Stimulated activated CD8-positive, alpha-beta memory T cell treated with anti-CD3 and anti-CD28 coated beads, Interleukin-4, amount 100 ng/mL, for 48 hours (primary cell): Measurements from ENCODE around the gene COG5.

ENCODE experiments used
- DNase-seq: peaks from one replicate; pipeline ENCODE4 v3.0.0-alpha.2; 2020

COG5 gene

GRCh38 chr7:107387573-107388219 is 176.0 kb downstream of the COG5 start:
- DNase-seq = no peak

- no peak for DNase-seq
These were observed 176.6 kb downstream of the COG5 start for GRCh38 chr7:107387128-107387527.

GRCh38 chr7:107386548-107387102 is 177.1 kb downstream of the COG5 start:
- no peak for DNase-seq

GRCh38 chr7:107384025-107384424 is 179.7 kb downstream of the COG5 start:
- DNase-seq = no peak

GRCh38 chr7:107383203-107383602 is 180.5 kb downstream of the COG5 start:
- DNase-seq = no peak

GRCh38 chr7:107381453-107381852 is 182.3 kb downstream of the COG5 start:
- DNase-seq = no peak

GRCh38 chr7:107373354-107373753 is 190.4 kb downstream of the COG5 start:
- no peak for DNase-seq

GRCh38 chr7:107372298-107372697 is 191.4 kb downstream of the COG5 start:
- DNase-seq = no peak

- no peak for DNase-seq
These were observed 192.9 kb downstream of the COG5 start for GRCh38 chr7:107370816-107371215.

- no peak for DNase-seq
These were observed 198.9 kb downstream of the COG5 start for GRCh38 chr7:107364787-107365186.

- DNase-seq = no peak
These were observed 204.0 kb downstream of the COG5 start for GRCh38 chr7:107359520-107360316.

- no peak for DNase-seq
These were observed 208.1 kb downstream of the COG5 start for GRCh38 chr7:107355616-107356015.

GRCh38 chr7:107354640-107355039 is 209.1 kb downstream of the COG5 start:
- no peak for DNase-seq

- DNase-seq = no peak
These were observed 210.0 kb downstream of the COG5 start for GRCh38 chr7:107353701-107354100.

GRCh38 chr7:107345898-107346297 is 217.8 kb downstream of the COG5 start:
- DNase-seq = no peak

GRCh38 chr7:107344799-107345198 is 218.9 kb downstream of the COG5 start:
- DNase-seq = no peak

- DNase-seq = no peak
These were observed 219.4 kb downstream of the COG5 start for GRCh38 chr7:107344286-107344685.

GRCh38 chr7:107338080-107338479 is 225.6 kb downstream of the COG5 start:
- no peak for DNase-seq

- no peak for DNase-seq
These were observed 231.0 kb downstream of the COG5 start for GRCh38 chr7:107332488-107333269.

- DNase-seq = no peak
These were observed 233.2 kb downstream of the COG5 start for GRCh38 chr7:107330478-107330877.

GRCh38 chr7:107327986-107328569 is 235.6 kb downstream of the COG5 start:
- DNase-seq = no peak

- DNase-seq = no peak
These were observed 237.7 kb downstream of the COG5 start for GRCh38 chr7:107326061-107326460.

GRCh38 chr7:107322015-107322414 is 241.7 kb downstream of the COG5 start:
- DNase-seq = no peak
